Measurements from ENCODE around the gene ANO1. TPM values are rescaled to one million over a fixed set of nuclear protein-coding genes. Genes with fewer than 3 reads are reported as not detected.
A peak's percentile ranks its signal among the peaks of the same experiment; 100 is the strongest.

ANO1 gene
- total RNA-seq, 1 donor from 2014 or later: 0.14 TPM

GRCh38 chr11:70207531-70208131 is 129.5 kb downstream of the ANO1 start:
- no peaks in the 10 kb centered on the region for H3K9me3 Mint-ChIP-seq (ENCODE audit: unreplicated experiment)
- Histone ChIP-seq H3K79me2 (ENCODE audit: insufficient read depth, low read length) (peaks cover 50% of the 10 kb centered on the region), H2AFZ (ENCODE audit: low read depth, low read length) (no peak overlapping the region), H3K36me3 (ENCODE audit: insufficient read depth, low read length) (peaks cover 18% of the 10 kb centered on the region), H3K9me3 (ENCODE audit: insufficient read depth, low read depth, low read length) (no peaks in the 10 kb centered on the region), H3K4me3 (ENCODE audit: insufficient read depth, low read depth, low read length) (no peak overlapping the region), H3K9ac (ENCODE audit: low read length) (no peak overlapping the region), H3K27me3 (ENCODE audit: insufficient read depth, low read length) (no peaks in the 10 kb centered on the region), H4K20me1 (ENCODE audit: insufficient read depth, low read length) (peaks cover 60% of the 10 kb centered on the region), H3K27ac (ENCODE audit: low read depth, low read length) (no peak overlapping the region), H3K4me1 (ENCODE audit: insufficient read depth, low read length) (peaks cover 28% of the 10 kb centered on the region), H3K4me2 (ENCODE audit: low read length) (no peak overlapping the region)
- H3K4me1 Mint-ChIP-seq (ENCODE audit: low read depth, unreplicated experiment): peaks cover 34% of the 10 kb centered on the region
- no peaks in the 10 kb centered on the region for H3K27me3 Mint-ChIP-seq (ENCODE audit: low read depth, unreplicated experiment)
- DNase-seq (ENCODE audit: low read depth) (no peak), FAIRE-seq (no peak)
- peaks cover 15% of the 10 kb centered on the region for H3K36me3 Mint-ChIP-seq (ENCODE audit: low read depth, unreplicated experiment)
- no peak for TF ChIP-seq CTCF (IDR thresholded peaks at IDR 0.05; ENCODE audit: insufficient read depth, low read depth, low read length)
- no peak overlapping the region for H3K4me3 Mint-ChIP-seq (ENCODE audit: unreplicated experiment)
- H3K27ac Mint-ChIP-seq (ENCODE audit: unreplicated experiment): no peak overlapping the region

GRCh38 chr11:70209391-70209912 is 131.3 kb downstream of the ANO1 start:
- no peak overlapping the region for H3K4me3 ChIP-seq (ENCODE audit: insufficient read depth, low read depth, low read length)
- no peaks in the 10 kb centered on the region for H3K9me3 Mint-ChIP-seq (ENCODE audit: unreplicated experiment)
- peaks cover 38% of the 10 kb centered on the region for H3K79me2 ChIP-seq (ENCODE audit: insufficient read depth, low read length)
- H3K4me1 Mint-ChIP-seq (ENCODE audit: low read depth, unreplicated experiment): peaks cover 32% of the 10 kb centered on the region
- H3K27me3 Mint-ChIP-seq (ENCODE audit: low read depth, unreplicated experiment): no peaks in the 10 kb centered on the region
- no peaks in the 10 kb centered on the region for H3K9me3 ChIP-seq (ENCODE audit: insufficient read depth, low read depth, low read length)
- DNase-seq (ENCODE audit: low read depth): no peak
- TF ChIP-seq EZH2 (IDR thresholded peaks at IDR 0.05; ENCODE audit: insufficient read depth, low read length): no peak
- TF ChIP-seq CTCF (IDR thresholded peaks at IDR 0.05; ENCODE audit: insufficient read depth, low read depth, low read length): no peak
- no peak overlapping the region for H3K27ac Mint-ChIP-seq (ENCODE audit: unreplicated experiment)
- peaks cover 15% of the 10 kb centered on the region for H3K36me3 Mint-ChIP-seq (ENCODE audit: low read depth, unreplicated experiment)
- peaks cover 18% of the 10 kb centered on the region for H3K36me3 ChIP-seq (ENCODE audit: insufficient read depth, low read length)
- no peaks in the 10 kb centered on the region for H3K27me3 ChIP-seq (ENCODE audit: insufficient read depth, low read length)
- no peak overlapping the region for H2AFZ ChIP-seq (ENCODE audit: low read depth, low read length)
- peak overlapping the region; percentile 23 for H3K9ac ChIP-seq (ENCODE audit: low read length)
- peaks cover 25% of the 10 kb centered on the region for H3K4me1 ChIP-seq (ENCODE audit: insufficient read depth, low read length)
- peaks cover 55% of the 10 kb centered on the region for H4K20me1 ChIP-seq (ENCODE audit: insufficient read depth, low read length)
- FAIRE-seq: no peak
- H3K4me3 Mint-ChIP-seq (ENCODE audit: unreplicated experiment): no peak overlapping the region
- H3K27ac ChIP-seq (ENCODE audit: low read depth, low read length): peak overlapping the region; percentile 60
- H3K4me2 ChIP-seq (ENCODE audit: low read length): peak overlapping the region; percentile 30

GRCh38 chr11:70210051-70210501 is 132.0 kb downstream of the ANO1 start:
- Histone ChIP-seq H2AFZ (ENCODE audit: low read depth, low read length) (no peak overlapping the region), H3K9me3 (ENCODE audit: insufficient read depth, low read depth, low read length) (no peaks in the 10 kb centered on the region), H3K79me2 (ENCODE audit: insufficient read depth, low read length) (peaks cover 32% of the 10 kb centered on the region), H3K27me3 (ENCODE audit: insufficient read depth, low read length) (no peaks in the 10 kb centered on the region), H4K20me1 (ENCODE audit: insufficient read depth, low read length) (peaks cover 48% of the 10 kb centered on the region), H3K36me3 (ENCODE audit: insufficient read depth, low read length) (peaks cover 18% of the 10 kb centered on the region), H3K4me3 (ENCODE audit: insufficient read depth, low read depth, low read length) (no peak overlapping the region), H3K9ac (ENCODE audit: low read length) (peak overlapping the region; percentile 52), H3K4me1 (ENCODE audit: insufficient read depth, low read length) (peaks cover 18% of the 10 kb centered on the region), H3K4me2 (ENCODE audit: low read length) (peak overlapping the region; percentile 30), H3K27ac (ENCODE audit: low read depth, low read length) (peak overlapping the region; percentile 60)
- H3K27ac Mint-ChIP-seq (ENCODE audit: unreplicated experiment): no peak overlapping the region
- H3K27me3 Mint-ChIP-seq (ENCODE audit: low read depth, unreplicated experiment): no peaks in the 10 kb centered on the region
- H3K36me3 Mint-ChIP-seq (ENCODE audit: low read depth, unreplicated experiment): peaks cover 15% of the 10 kb centered on the region
- TF ChIP-seq EZH2 (IDR thresholded peaks at IDR 0.05; ENCODE audit: insufficient read depth, low read length) (no peak), CTCF (IDR thresholded peaks at IDR 0.05; ENCODE audit: insufficient read depth, low read depth, low read length) (no peak)
- no peak for FAIRE-seq
- DNase-seq (ENCODE audit: low read depth): peak; percentile 84
- peak overlapping the region; percentile 3 for H3K4me3 Mint-ChIP-seq (ENCODE audit: unreplicated experiment)
- peaks cover 26% of the 10 kb centered on the region for H3K4me1 Mint-ChIP-seq (ENCODE audit: low read depth, unreplicated experiment)
- no peaks in the 10 kb centered on the region for H3K9me3 Mint-ChIP-seq (ENCODE audit: unreplicated experiment)
